HFFc6 (cell line): ENCODE data around the gene NLGN4X. TPM values are rescaled to one million over a fixed set of nuclear protein-coding genes. Genes with fewer than 3 reads are reported as not detected.
"Not testable (repeated sequence)": the region's sequence is repeated elsewhere in the genome, so short reads cannot be mapped to it uniquely, and the experiment has no call there.

Experiments
- DNase-seq: peaks from one replicate; pipeline ENCODE4 v3.0.0-alpha.2; 2018
- H3K27ac Mint-ChIP-seq: 2 replicates; pipeline ENCODE4 v1.8.0; 2020; ENCODE audit warnings: mild to moderate bottlenecking, mixed read lengths
- H3K27me3 Mint-ChIP-seq: 2 replicates; pipeline ENCODE4 v1.8.0; 2021; ENCODE audit warnings: mild to moderate bottlenecking, moderate library complexity, mixed read lengths; ENCODE audit not compliant: insufficient read depth
- H3K36me3 Mint-ChIP-seq: 2 replicates; pipeline ENCODE4 v1.8.0; 2021; ENCODE audit warnings: low read depth, mixed read lengths
- H3K4me1 Mint-ChIP-seq: 2 replicates; pipeline ENCODE4 v1.8.0; 2020; ENCODE audit warnings: low read depth, mixed read lengths
- H3K4me3 Mint-ChIP-seq: 2 replicates; pipeline ENCODE4 v1.8.0; 2020; ENCODE audit warnings: mild to moderate bottlenecking, moderate library complexity, mixed read lengths
- H3K9me3 Mint-ChIP-seq: 2 replicates; pipeline ENCODE4 v1.8.0; 2020; ENCODE audit warnings: mild to moderate bottlenecking, mixed read lengths
- total RNA-seq, 6 experiments: library from RNA; stranded (reverse); fragmentation: NEBNext Ultra II Directional; extraction: Animal tissue kit (Norgen Biotek cat#: 25700); gene quantifications; 2 replicates in 1 of 6; 3 replicates in 5 of 6; pipeline ENCODE4 v1.2.3, GENCODE V29; 2021
- TF ChIP-seq, protein P1 (sequence below): fragments of 200-600 bp; sonication (generic); IDR thresholded peaks from 2 replicates; pipeline ENCODE4 v1.5.0; 2021; ENCODE audit warnings: antibody characterized with exemption, mild to moderate bottlenecking

Gene NLGN4X
- total RNA-seq, 6 experiments from 2014 or later: not detected

DNA sequence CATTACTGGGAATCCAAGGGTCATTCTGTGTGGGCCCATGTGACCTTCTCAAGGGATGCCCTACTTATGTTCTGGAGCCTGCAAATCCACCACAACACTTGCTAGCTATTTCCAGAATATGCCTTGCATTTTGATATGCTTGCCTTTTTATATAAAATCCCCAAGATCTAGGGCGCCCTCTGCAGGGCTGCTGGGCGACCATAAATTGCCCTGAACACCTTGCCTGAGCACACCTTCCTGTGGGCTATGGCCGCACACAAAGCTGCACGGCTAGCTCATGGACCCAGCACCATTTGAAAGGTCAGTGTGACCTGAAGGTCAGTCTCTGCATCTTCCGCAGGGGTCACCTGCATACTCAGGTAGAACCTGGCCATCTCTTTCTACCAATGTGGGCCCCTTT, 311.7 kb downstream of the NLGN4X start:
- no peaks in the 10 kb centered on the region for H3K4me1 Mint-ChIP-seq
- H3K27me3 Mint-ChIP-seq: no peaks in the 10 kb centered on the region
- no peak overlapping the region for H3K4me3 Mint-ChIP-seq
- H3K9me3 Mint-ChIP-seq: peaks cover 22% of the 10 kb centered on the region
- TF ChIP-seq, protein P1, sequence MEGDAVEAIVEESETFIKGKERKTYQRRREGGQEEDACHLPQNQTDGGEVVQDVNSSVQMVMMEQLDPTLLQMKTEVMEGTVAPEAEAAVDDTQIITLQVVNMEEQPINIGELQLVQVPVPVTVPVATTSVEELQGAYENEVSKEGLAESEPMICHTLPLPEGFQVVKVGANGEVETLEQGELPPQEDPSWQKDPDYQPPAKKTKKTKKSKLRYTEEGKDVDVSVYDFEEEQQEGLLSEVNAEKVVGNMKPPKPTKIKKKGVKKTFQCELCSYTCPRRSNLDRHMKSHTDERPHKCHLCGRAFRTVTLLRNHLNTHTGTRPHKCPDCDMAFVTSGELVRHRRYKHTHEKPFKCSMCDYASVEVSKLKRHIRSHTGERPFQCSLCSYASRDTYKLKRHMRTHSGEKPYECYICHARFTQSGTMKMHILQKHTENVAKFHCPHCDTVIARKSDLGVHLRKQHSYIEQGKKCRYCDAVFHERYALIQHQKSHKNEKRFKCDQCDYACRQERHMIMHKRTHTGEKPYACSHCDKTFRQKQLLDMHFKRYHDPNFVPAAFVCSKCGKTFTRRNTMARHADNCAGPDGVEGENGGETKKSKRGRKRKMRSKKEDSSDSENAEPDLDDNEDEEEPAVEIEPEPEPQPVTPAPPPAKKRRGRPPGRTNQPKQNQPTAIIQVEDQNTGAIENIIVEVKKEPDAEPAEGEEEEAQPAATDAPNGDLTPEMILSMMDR: no peak
- H3K27ac Mint-ChIP-seq: no peak overlapping the region
- H3K36me3 Mint-ChIP-seq: no peaks in the 10 kb centered on the region
- DNase-seq: no peak

DNA sequence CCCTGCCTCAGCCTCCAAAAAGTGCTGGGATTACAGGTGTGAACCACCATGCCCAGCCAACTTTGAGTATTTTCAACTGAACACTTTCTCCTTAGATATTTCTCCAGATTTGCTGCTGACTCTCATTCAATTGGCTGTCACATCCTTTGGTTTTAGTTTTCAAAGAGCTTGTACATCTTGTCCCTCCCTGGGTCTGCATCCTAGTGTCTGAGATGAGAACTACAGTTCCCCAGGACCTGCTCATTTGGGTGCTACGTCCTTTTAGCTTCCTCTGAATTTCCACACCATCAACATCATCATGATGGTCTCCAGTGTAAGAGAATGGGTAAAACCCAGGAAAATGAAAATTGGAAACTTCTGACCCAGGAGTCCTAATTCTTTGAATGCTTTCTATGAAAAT, 312.9 kb downstream of the NLGN4X start:
- no peaks in the 10 kb centered on the region for H3K27me3 Mint-ChIP-seq
- no peak for DNase-seq
- H3K4me1 Mint-ChIP-seq: no peaks in the 10 kb centered on the region
- no peaks in the 10 kb centered on the region for H3K36me3 Mint-ChIP-seq
- TF ChIP-seq, protein P1: no peak
- no peak overlapping the region for H3K27ac Mint-ChIP-seq
- H3K9me3 Mint-ChIP-seq: peaks cover 22% of the 10 kb centered on the region
- no peak overlapping the region for H3K4me3 Mint-ChIP-seq

GRCh38 chrX:5907207-5907606, 321.5 kb downstream of the NLGN4X start:
- Mint-ChIP-seq H3K27ac (no peak overlapping the region), H3K27me3 (no peaks in the 10 kb centered on the region; the same call in 1 of the 2 replicates), H3K4me1 (no peaks in the 10 kb centered on the region), H3K4me3 (no peak overlapping the region), H3K9me3 (peaks cover 6% of the 10 kb centered on the region; the same call in 1 of the 2 replicates), H3K36me3 (no peaks in the 10 kb centered on the region; the same call in 1 of the 2 replicates)
- TF ChIP-seq, protein P1: no peak
- no peak for DNase-seq

- not testable (repeated sequence) for H3K36me3 Mint-ChIP-seq, H3K27ac Mint-ChIP-seq, H3K4me3 Mint-ChIP-seq, H3K27me3 Mint-ChIP-seq, DNase-seq, H3K4me1 Mint-ChIP-seq
- H3K9me3 Mint-ChIP-seq: peaks cover 11% of the 10 kb centered on the region; the same call in 1 of the 2 replicates
These were observed 325.0 kb downstream of the NLGN4X start for GRCh38 chrX:5903586-5904190.

DNA sequence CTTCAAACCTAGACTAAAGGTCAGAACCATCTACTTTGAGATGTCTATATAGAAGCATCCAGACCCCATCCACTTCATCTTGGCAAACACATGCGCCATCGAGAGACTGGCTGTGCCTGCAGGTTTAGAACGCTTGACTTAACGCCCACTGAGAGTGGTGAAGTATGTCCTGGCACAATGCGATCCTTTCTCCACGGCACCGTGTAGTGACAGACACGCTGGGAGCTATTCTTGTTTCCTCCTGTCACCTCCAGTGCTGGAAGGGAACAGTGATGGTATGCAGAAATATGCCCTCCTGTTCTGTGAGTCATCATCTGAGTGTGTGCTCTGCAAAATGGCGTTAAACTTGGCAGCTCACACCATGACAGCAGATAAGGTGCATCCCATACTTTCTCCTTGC, 330.2 kb downstream of the NLGN4X start:
- no peaks in the 10 kb centered on the region for H3K27me3 Mint-ChIP-seq
- TF ChIP-seq, protein P1: no peak
- no peak overlapping the region for H3K4me3 Mint-ChIP-seq
- peaks cover 11% of the 10 kb centered on the region; the same call in 1 of the 2 replicates for H3K9me3 Mint-ChIP-seq
- no peak for DNase-seq
- H3K36me3 Mint-ChIP-seq: no peaks in the 10 kb centered on the region
- no peaks in the 10 kb centered on the region for H3K4me1 Mint-ChIP-seq
- no peak overlapping the region for H3K27ac Mint-ChIP-seq

DNA sequence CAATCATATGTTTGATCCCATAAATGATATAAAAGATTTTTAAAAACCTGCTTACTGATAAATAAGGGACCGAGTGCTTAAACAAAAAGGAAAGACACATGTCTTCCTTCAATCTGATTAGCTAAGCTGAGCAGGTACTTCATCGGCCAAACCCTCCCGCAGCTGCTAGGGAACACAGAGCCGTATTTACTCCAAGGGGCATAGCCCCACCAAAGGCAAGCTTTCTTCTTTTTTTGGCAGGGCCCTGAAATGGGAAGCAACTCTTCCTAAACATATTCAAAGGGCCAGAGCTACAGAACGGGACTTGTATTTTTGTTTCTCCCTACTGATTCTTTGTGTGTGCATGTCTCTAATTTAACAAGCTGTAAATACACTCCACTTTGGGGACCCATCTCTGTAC, 337.3 kb downstream of the NLGN4X start:
- Mint-ChIP-seq H3K4me3 (no peak overlapping the region), H3K4me1 (no peaks in the 10 kb centered on the region), H3K9me3 (no peaks in the 10 kb centered on the region; the same call in none of the 2 replicates), H3K27me3 (no peaks in the 10 kb centered on the region), H3K27ac (no peak overlapping the region), H3K36me3 (no peaks in the 10 kb centered on the region)
- TF ChIP-seq, protein P1: no peak
- no peak for DNase-seq
